Uterus (tissue), 4 donors: ENCODE results near the gene CNTN6. TPM values are rescaled to one million over a fixed set of nuclear protein-coding genes. Genes with fewer than 3 reads are reported as not detected.
"Not testable (repeated sequence)": the region's sequence is repeated elsewhere in the genome, so short reads cannot be mapped to it uniquely, and the experiment has no call there.

Experiments
- DNase-seq, 2 donors: peaks; one replicate each; pipeline ENCODE4 v3.0.0-alpha.2; 2019 to 2020
- H3K27ac ChIP-seq, 2 donors: fragments of 200-600 bp; sonication (generic); 1 replicate in 1 of 2; 2 replicates in 1 of 2; pipeline ENCODE4 v1.5.1; 2016 to 2018
- H3K27me3 ChIP-seq, 2 donors: fragments of 200-600 bp; sonication (generic); one replicate each; pipeline ENCODE4 v1.5.1; 2018 to 2019; ENCODE audit warnings: control low read depth in 1 of 2
- H3K36me3 ChIP-seq, 2 donors: fragments of 200-600 bp; sonication (generic); one replicate each; pipeline ENCODE4 v1.5.1; 2019; ENCODE audit warnings: control low read depth in 1 of 2
- H3K4me1 ChIP-seq, 2 donors: fragments of 200-600 bp; sonication (generic); one replicate each; pipeline ENCODE4 v1.5.1; 2018 to 2019; ENCODE audit warnings: control low read depth in 1 of 2
- H3K4me3 ChIP-seq, 2 donors: fragments of 200-600 bp; sonication (generic); 1 replicate in 1 of 2; 2 replicates in 1 of 2; pipeline ENCODE4 v1.5.1; 2018 to 2019; ENCODE audit warnings: mild to moderate bottlenecking in 1 of 2
- H3K9me3 ChIP-seq, 2 donors: fragments of 200-600 bp; sonication (generic); one replicate each; pipeline ENCODE4 v1.5.1; 2019; ENCODE audit warnings: control low read depth in 1 of 2
- POLR2A ChIP-seq, 2 donors: fragments of 450-650 bp; IDR thresholded peaks; one replicate each; pipeline ENCODE4 v1.6.1; 2016; ENCODE audit warnings: antibody characterized with exemption in 2 of 2, mild to moderate bottlenecking in 1 of 2, moderate library complexity in 1 of 2
- intact Hi-C: fragments of 100-400 bp; cut with DNase I; formaldehyde crosslinking; loops from one replicate; pipeline ENCODE4 v1.15.1; 2023; ENCODE audit warnings: low total_unique reads
- total RNA-seq, 4 donors: library from RNA; depleted of rRNA in 3 of 4; stranded (reverse); fragments of >200 nt in 3 of 4; gene quantifications; one replicate each; pipeline versions ENCODE4 v1.1.0 to v1.2.4, GENCODE V29; 2014 to 2023
- TF ChIP-seq, protein P1 (sequence below), 4 experiments: fragments of 200-600 bp in 2 of 4; fragments of 450-650 bp in 2 of 4; sonication (generic) in 2 of 4; IDR thresholded peaks; one replicate each; pipeline ENCODE4 v1.5.1; 2016 to 2019; ENCODE audit warnings: antibody characterized with exemption in 4 of 4, mild to moderate bottlenecking in 2 of 4, moderate library complexity in 1 of 4
- donor health status: DM: yes; HTN: yes; CAD: no.

The CNTN6 gene
- total RNA-seq, 4 donors from 2014 or later = 0.21 to 2.7 TPM; not detected in 2

DNA sequence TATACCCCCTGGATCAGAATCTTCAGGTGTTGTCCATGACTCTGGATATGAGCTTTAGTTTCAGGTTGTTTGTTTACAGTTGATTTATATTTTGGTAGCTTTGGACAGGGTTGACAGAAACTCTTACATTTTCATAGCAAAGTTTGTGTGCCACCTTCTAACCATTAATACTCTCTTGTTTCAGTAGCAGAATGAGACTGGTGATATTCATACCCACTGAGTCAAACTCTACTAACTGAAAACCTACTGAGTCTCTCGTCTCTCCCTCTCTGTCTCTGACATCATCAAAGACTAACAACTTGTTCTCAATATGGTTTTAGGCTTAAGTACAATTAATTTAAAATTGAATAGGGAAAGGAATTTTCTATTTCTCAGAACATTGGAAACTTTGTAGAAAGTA, 282.3 kb downstream of the CNTN6 start:
- Histone ChIP-seq H3K9me3 (no peaks in the 10 kb centered on the region), H3K4me3 (no peak overlapping the region), H3K27me3 (no peaks in the 10 kb centered on the region), H3K27ac (no peak overlapping the region), H3K4me1 (no peaks in the 10 kb centered on the region), H3K36me3 (no peaks in the 10 kb centered on the region)
- intact Hi-C loops = no loop called here
- TF ChIP-seq POLR2A (IDR thresholded peaks at IDR 0.05) = no peak
- TF ChIP-seq, protein P1, sequence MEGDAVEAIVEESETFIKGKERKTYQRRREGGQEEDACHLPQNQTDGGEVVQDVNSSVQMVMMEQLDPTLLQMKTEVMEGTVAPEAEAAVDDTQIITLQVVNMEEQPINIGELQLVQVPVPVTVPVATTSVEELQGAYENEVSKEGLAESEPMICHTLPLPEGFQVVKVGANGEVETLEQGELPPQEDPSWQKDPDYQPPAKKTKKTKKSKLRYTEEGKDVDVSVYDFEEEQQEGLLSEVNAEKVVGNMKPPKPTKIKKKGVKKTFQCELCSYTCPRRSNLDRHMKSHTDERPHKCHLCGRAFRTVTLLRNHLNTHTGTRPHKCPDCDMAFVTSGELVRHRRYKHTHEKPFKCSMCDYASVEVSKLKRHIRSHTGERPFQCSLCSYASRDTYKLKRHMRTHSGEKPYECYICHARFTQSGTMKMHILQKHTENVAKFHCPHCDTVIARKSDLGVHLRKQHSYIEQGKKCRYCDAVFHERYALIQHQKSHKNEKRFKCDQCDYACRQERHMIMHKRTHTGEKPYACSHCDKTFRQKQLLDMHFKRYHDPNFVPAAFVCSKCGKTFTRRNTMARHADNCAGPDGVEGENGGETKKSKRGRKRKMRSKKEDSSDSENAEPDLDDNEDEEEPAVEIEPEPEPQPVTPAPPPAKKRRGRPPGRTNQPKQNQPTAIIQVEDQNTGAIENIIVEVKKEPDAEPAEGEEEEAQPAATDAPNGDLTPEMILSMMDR (IDR thresholded peaks at IDR 0.05) = no peak
- no peak for DNase-seq

DNA sequence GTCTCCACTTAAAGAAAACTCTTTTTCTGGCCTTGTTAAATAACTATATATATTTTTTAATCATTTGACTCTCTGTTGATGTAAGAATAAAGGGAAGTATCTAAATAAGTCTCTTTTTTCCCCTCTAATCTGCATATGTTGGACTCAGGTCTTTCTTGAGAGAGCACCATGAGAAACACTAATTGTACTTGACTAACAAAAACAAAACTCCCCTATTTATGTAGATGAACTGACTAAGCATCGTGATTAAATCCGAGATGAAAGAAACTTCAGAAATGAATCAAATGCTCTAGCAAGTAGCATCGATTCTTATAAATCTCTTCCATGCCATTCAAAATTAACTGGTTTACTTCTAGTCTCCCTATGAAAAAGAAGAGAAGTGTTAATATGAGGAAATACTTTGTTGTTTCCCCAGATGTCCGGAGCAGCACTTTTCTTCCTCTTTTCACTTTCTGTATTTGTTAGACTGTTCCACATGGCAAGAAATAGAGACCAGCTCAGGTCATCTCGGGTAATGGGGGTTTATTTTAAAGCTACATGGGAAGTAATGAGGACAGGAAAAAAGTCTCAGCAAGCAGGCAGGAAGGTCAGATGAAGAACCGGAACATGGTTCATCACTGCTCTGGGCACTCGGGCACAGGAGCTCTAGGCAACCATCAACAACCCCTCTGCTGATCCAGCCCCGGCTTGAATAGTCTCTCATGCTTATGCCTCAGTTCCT, 288.3 kb downstream of the CNTN6 start:
- no peak for TF ChIP-seq POLR2A (IDR thresholded peaks at IDR 0.05)
- TF ChIP-seq, protein P1 (IDR thresholded peaks at IDR 0.05) = no peak
- H3K36me3 ChIP-seq = no peaks in the 10 kb centered on the region
- no peak overlapping the region for H3K4me3 ChIP-seq
- H3K4me1 ChIP-seq = no peaks in the 10 kb centered on the region
- intact Hi-C loops = no loop called here
- no peaks in the 10 kb centered on the region for H3K27me3 ChIP-seq
- no peaks in the 10 kb centered on the region for H3K9me3 ChIP-seq
- no peak for DNase-seq
- H3K27ac ChIP-seq = no peak overlapping the region

DNA sequence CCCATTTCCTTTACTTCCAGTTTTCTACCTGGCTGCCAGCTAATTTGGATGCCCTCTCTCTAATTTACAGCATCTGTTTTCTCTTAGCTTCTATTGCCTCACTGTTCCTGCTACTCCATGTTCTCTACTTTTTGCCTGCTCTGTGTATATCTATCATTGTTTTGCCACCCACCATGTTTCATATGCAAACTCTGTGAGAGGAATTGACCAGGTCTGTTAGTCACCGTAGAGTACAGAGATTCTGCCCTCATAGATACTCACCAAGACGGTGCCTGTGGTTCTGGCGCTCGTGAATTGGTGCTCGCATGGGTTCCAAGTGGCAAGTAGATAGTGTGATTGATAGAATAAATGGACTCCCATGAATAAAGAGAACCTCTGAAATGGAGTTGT, 288.8 kb downstream of the CNTN6 start:
- H3K9me3 ChIP-seq = no peaks in the 10 kb centered on the region
- no peak overlapping the region for H3K4me3 ChIP-seq
- intact Hi-C loops = no loop called here
- TF ChIP-seq, protein P1 (IDR thresholded peaks at IDR 0.05) = no peak
- TF ChIP-seq POLR2A (IDR thresholded peaks at IDR 0.05) = no peak
- H3K27ac ChIP-seq = no peak overlapping the region
- no peaks in the 10 kb centered on the region for H3K36me3 ChIP-seq
- H3K4me1 ChIP-seq = no peaks in the 10 kb centered on the region
- no peak for DNase-seq
- no peaks in the 10 kb centered on the region for H3K27me3 ChIP-seq

- H3K27me3 ChIP-seq, intact Hi-C loops, H3K36me3 ChIP-seq, H3K27ac ChIP-seq, H3K9me3 ChIP-seq, H3K4me3 ChIP-seq, H3K4me1 ChIP-seq, DNase-seq: not testable (repeated sequence)
Measured at GRCh38 chr3:1387396-1387905, 294.6 kb downstream of the CNTN6 start.

GRCh38 chr3:1394188-1394587, 301.4 kb downstream of the CNTN6 start:
- intact Hi-C loops = no loop called here
- Histone ChIP-seq H3K4me1 (no peaks in the 10 kb centered on the region), H3K27me3 (no peaks in the 10 kb centered on the region), H3K36me3 (no peaks in the 10 kb centered on the region), H3K4me3 (no peak overlapping the region), H3K27ac (no peak overlapping the region), H3K9me3 (no peaks in the 10 kb centered on the region)
- no peak for TF ChIP-seq POLR2A (IDR thresholded peaks at IDR 0.05)
- TF ChIP-seq, protein P1 (IDR thresholded peaks at IDR 0.05) = no peak
- DNase-seq = no peak
